ENCODE measurements around the gene RHCE.
"Not testable (repeated sequence)": the region's sequence is repeated elsewhere in the genome, so short reads cannot be mapped to it uniquely, and the experiment has no call there.

Gene RHCE

GRCh38 chr1:25402947-25403803 is 17.4 kb downstream of the RHCE start:
- H3K27ac ChIP-seq (ENCODE audit: low read depth in 2 of 2, low read length in 2 of 2); H3K36me3 ChIP-seq (ENCODE audit: control insufficient read depth in 2 of 2, insufficient read depth in 2 of 2, low read length in 2 of 2); H3K9ac ChIP-seq (ENCODE audit: low read depth in 1 of 2, low read length in 2 of 2); H3K9me3 ChIP-seq (ENCODE audit: control insufficient read depth in 2 of 2, low read length in 2 of 2); H3K4me3 ChIP-seq (ENCODE audit: low read length in 2 of 2); H3K27me3 ChIP-seq (ENCODE audit: control insufficient read depth in 2 of 2, insufficient read depth in 2 of 2, low read length in 2 of 2); H3K4me1 ChIP-seq (ENCODE audit: control insufficient read depth in 2 of 2, insufficient read depth in 2 of 2, low read length in 2 of 2): not testable (repeated sequence)

GRCh38 chr1:25398079-25398478 is 22.5 kb downstream of the RHCE start:
- not testable (repeated sequence) for H3K9ac ChIP-seq (ENCODE audit: low read depth in 1 of 2, low read length in 2 of 2); H3K4me1 ChIP-seq (ENCODE audit: control insufficient read depth in 2 of 2, insufficient read depth in 2 of 2, low read length in 2 of 2); H3K4me3 ChIP-seq (ENCODE audit: low read length in 2 of 2); H3K27ac ChIP-seq (ENCODE audit: low read depth in 2 of 2, low read length in 2 of 2); H3K27me3 ChIP-seq (ENCODE audit: control insufficient read depth in 2 of 2, insufficient read depth in 2 of 2, low read length in 2 of 2); H3K36me3 ChIP-seq (ENCODE audit: control insufficient read depth in 2 of 2, insufficient read depth in 2 of 2, low read length in 2 of 2); H3K9me3 ChIP-seq (ENCODE audit: control insufficient read depth in 2 of 2, low read length in 2 of 2)

- not testable (repeated sequence) for H3K27ac ChIP-seq (ENCODE audit: low read depth in 2 of 2, low read length in 2 of 2); H3K27me3 ChIP-seq (ENCODE audit: control insufficient read depth in 2 of 2, insufficient read depth in 2 of 2, low read length in 2 of 2); H3K36me3 ChIP-seq (ENCODE audit: control insufficient read depth in 2 of 2, insufficient read depth in 2 of 2, low read length in 2 of 2); H3K4me1 ChIP-seq (ENCODE audit: control insufficient read depth in 2 of 2, insufficient read depth in 2 of 2, low read length in 2 of 2); H3K9ac ChIP-seq (ENCODE audit: low read depth in 1 of 2, low read length in 2 of 2); H3K4me3 ChIP-seq (ENCODE audit: low read length in 2 of 2); H3K9me3 ChIP-seq (ENCODE audit: control insufficient read depth in 2 of 2, low read length in 2 of 2)
These were observed 23.1 kb downstream of the RHCE start for GRCh38 chr1:25397549-25397948.

- no peak overlapping the region for H3K9ac ChIP-seq (ENCODE audit: low read depth in 1 of 2, low read length in 2 of 2)
- no peaks in the 10 kb centered on the region for H3K4me1 ChIP-seq (ENCODE audit: control insufficient read depth in 2 of 2, insufficient read depth in 2 of 2, low read length in 2 of 2)
- H3K27ac ChIP-seq (ENCODE audit: low read depth in 2 of 2, low read length in 2 of 2): no peak overlapping the region
- H3K36me3 ChIP-seq (ENCODE audit: control insufficient read depth in 2 of 2, insufficient read depth in 2 of 2, low read length in 2 of 2): no peaks in the 10 kb centered on the region
- no peak overlapping the region for H3K4me3 ChIP-seq (ENCODE audit: low read length in 2 of 2)
- H3K9me3 ChIP-seq (ENCODE audit: control insufficient read depth in 2 of 2, low read length in 2 of 2): no peaks in the 10 kb centered on the region
- H3K27me3 ChIP-seq (ENCODE audit: control insufficient read depth in 2 of 2, insufficient read depth in 2 of 2, low read length in 2 of 2): no peaks in the 10 kb centered on the region
These were observed 27.8 kb downstream of the RHCE start for GRCh38 chr1:25392841-25393240.

GRCh38 chr1:25389721-25390120 is 30.9 kb downstream of the RHCE start:
- H3K4me3 ChIP-seq (ENCODE audit: low read length in 2 of 2); H3K27ac ChIP-seq (ENCODE audit: low read depth in 2 of 2, low read length in 2 of 2); H3K36me3 ChIP-seq (ENCODE audit: control insufficient read depth in 2 of 2, insufficient read depth in 2 of 2, low read length in 2 of 2): not testable (repeated sequence)

GRCh38 chr1:25388691-25389090 is 31.9 kb downstream of the RHCE start:
- not testable (repeated sequence) for H3K27ac ChIP-seq (ENCODE audit: low read depth in 2 of 2, low read length in 2 of 2); H3K36me3 ChIP-seq (ENCODE audit: control insufficient read depth in 2 of 2, insufficient read depth in 2 of 2, low read length in 2 of 2); H3K9ac ChIP-seq (ENCODE audit: low read depth in 1 of 2, low read length in 2 of 2); H3K4me1 ChIP-seq (ENCODE audit: control insufficient read depth in 2 of 2, insufficient read depth in 2 of 2, low read length in 2 of 2); H3K4me3 ChIP-seq (ENCODE audit: low read length in 2 of 2); H3K27me3 ChIP-seq (ENCODE audit: control insufficient read depth in 2 of 2, insufficient read depth in 2 of 2, low read length in 2 of 2); H3K9me3 ChIP-seq (ENCODE audit: control insufficient read depth in 2 of 2, low read length in 2 of 2)

More at GRCh38 chr1:25389721-25390120, 30.9 kb downstream of the RHCE start:
- H3K4me1 ChIP-seq (ENCODE audit: control insufficient read depth in 2 of 2, insufficient read depth in 2 of 2, low read length in 2 of 2); H3K27me3 ChIP-seq (ENCODE audit: control insufficient read depth in 2 of 2, insufficient read depth in 2 of 2, low read length in 2 of 2); H3K9me3 ChIP-seq (ENCODE audit: control insufficient read depth in 2 of 2, low read length in 2 of 2); H3K9ac ChIP-seq (ENCODE audit: low read depth in 1 of 2, low read length in 2 of 2): not testable (repeated sequence)

GRCh38 chr1:25387096-25387495 is 33.5 kb downstream of the RHCE start:
- not testable (repeated sequence) for H3K27ac ChIP-seq (ENCODE audit: low read depth in 2 of 2, low read length in 2 of 2); H3K27me3 ChIP-seq (ENCODE audit: control insufficient read depth in 2 of 2, insufficient read depth in 2 of 2, low read length in 2 of 2); H3K36me3 ChIP-seq (ENCODE audit: control insufficient read depth in 2 of 2, insufficient read depth in 2 of 2, low read length in 2 of 2); H3K9ac ChIP-seq (ENCODE audit: low read depth in 1 of 2, low read length in 2 of 2); H3K4me3 ChIP-seq (ENCODE audit: low read length in 2 of 2); H3K4me1 ChIP-seq (ENCODE audit: control insufficient read depth in 2 of 2, insufficient read depth in 2 of 2, low read length in 2 of 2); H3K9me3 ChIP-seq (ENCODE audit: control insufficient read depth in 2 of 2, low read length in 2 of 2)

GRCh38 chr1:25383875-25384274 is 36.8 kb downstream of the RHCE start:
- H3K9me3 ChIP-seq (ENCODE audit: control insufficient read depth in 2 of 2, low read length in 2 of 2); H3K27me3 ChIP-seq (ENCODE audit: control insufficient read depth in 2 of 2, insufficient read depth in 2 of 2, low read length in 2 of 2); H3K4me3 ChIP-seq (ENCODE audit: low read length in 2 of 2); H3K36me3 ChIP-seq (ENCODE audit: control insufficient read depth in 2 of 2, insufficient read depth in 2 of 2, low read length in 2 of 2); H3K9ac ChIP-seq (ENCODE audit: low read depth in 1 of 2, low read length in 2 of 2); H3K27ac ChIP-seq (ENCODE audit: low read depth in 2 of 2, low read length in 2 of 2); H3K4me1 ChIP-seq (ENCODE audit: control insufficient read depth in 2 of 2, insufficient read depth in 2 of 2, low read length in 2 of 2): not testable (repeated sequence)

- not testable (repeated sequence) for H3K9ac ChIP-seq (ENCODE audit: low read depth in 1 of 2, low read length in 2 of 2); H3K27ac ChIP-seq (ENCODE audit: low read depth in 2 of 2, low read length in 2 of 2); H3K36me3 ChIP-seq (ENCODE audit: control insufficient read depth in 2 of 2, insufficient read depth in 2 of 2, low read length in 2 of 2); H3K4me3 ChIP-seq (ENCODE audit: low read length in 2 of 2); H3K9me3 ChIP-seq (ENCODE audit: control insufficient read depth in 2 of 2, low read length in 2 of 2); H3K4me1 ChIP-seq (ENCODE audit: control insufficient read depth in 2 of 2, insufficient read depth in 2 of 2, low read length in 2 of 2); H3K27me3 ChIP-seq (ENCODE audit: control insufficient read depth in 2 of 2, insufficient read depth in 2 of 2, low read length in 2 of 2)
These were observed 37.5 kb downstream of the RHCE start for GRCh38 chr1:25383090-25383489.

GRCh38 chr1:25382543-25382942 is 38.1 kb downstream of the RHCE start:
- H3K4me1 ChIP-seq (ENCODE audit: control insufficient read depth in 2 of 2, insufficient read depth in 2 of 2, low read length in 2 of 2); H3K36me3 ChIP-seq (ENCODE audit: control insufficient read depth in 2 of 2, insufficient read depth in 2 of 2, low read length in 2 of 2); H3K9ac ChIP-seq (ENCODE audit: low read depth in 1 of 2, low read length in 2 of 2); H3K27ac ChIP-seq (ENCODE audit: low read depth in 2 of 2, low read length in 2 of 2); H3K27me3 ChIP-seq (ENCODE audit: control insufficient read depth in 2 of 2, insufficient read depth in 2 of 2, low read length in 2 of 2); H3K4me3 ChIP-seq (ENCODE audit: low read length in 2 of 2); H3K9me3 ChIP-seq (ENCODE audit: control insufficient read depth in 2 of 2, low read length in 2 of 2): not testable (repeated sequence)

- not testable (repeated sequence) for H3K9ac ChIP-seq (ENCODE audit: low read depth in 1 of 2, low read length in 2 of 2); H3K4me1 ChIP-seq (ENCODE audit: control insufficient read depth in 2 of 2, insufficient read depth in 2 of 2, low read length in 2 of 2); H3K4me3 ChIP-seq (ENCODE audit: low read length in 2 of 2); H3K27ac ChIP-seq (ENCODE audit: low read depth in 2 of 2, low read length in 2 of 2); H3K36me3 ChIP-seq (ENCODE audit: control insufficient read depth in 2 of 2, insufficient read depth in 2 of 2, low read length in 2 of 2); H3K27me3 ChIP-seq (ENCODE audit: control insufficient read depth in 2 of 2, insufficient read depth in 2 of 2, low read length in 2 of 2); H3K9me3 ChIP-seq (ENCODE audit: control insufficient read depth in 2 of 2, low read length in 2 of 2)
These were observed 42.3 kb downstream of the RHCE start for GRCh38 chr1:25378367-25378766.

Data from mucosa of rectum (tissue), 2 donors.